Endothelial cell of umbilical vein (primary cell): ENCODE results near the gene RYR3. TPM values are rescaled to one million over a fixed set of nuclear protein-coding genes. Genes with fewer than 3 reads are reported as not detected.

Source experiments
- BruUV-seq: library from RNA; stranded (reverse); fragments of 400-500 nt; replicated peaks from 2 replicates; lab custom pipeline; 2021; lab: Mats Ljungman, UMichigan
- CTCF ChIA-PET: fragments of 300-600, 350-600 bp; sonication (Branson Sonifier 250); formaldehyde crosslinking; loops from one replicate; lab custom pipeline; 2021; ENCODE audit warnings: antibody characterized with exemption, inconsistent platforms; lab: Charles Lee
- POLR2A ChIA-PET: fragments of 300-600, 350-600 bp; sonication (Branson Sonifier 250); formaldehyde crosslinking; loops from one replicate; lab custom pipeline; 2021; ENCODE audit warnings: antibody characterized with exemption, inconsistent platforms; lab: Charles Lee
- DNase-seq: peaks from one replicate; pipeline ENCODE4 v3.0.0-alpha.2; 2011; ENCODE audit warnings: low read depth, low spot score
- FAIRE-seq: peaks from 2 replicates; lab custom pipeline; 2011; peaks lifted over from hg19 to GRCh38; lab: Jason Lieb, UNC
- H2AFZ ChIP-seq: 2 replicates; pipeline ENCODE4 v1.6.0; 2012; ENCODE audit warnings: low read depth, low read length, control low read depth, inconsistent platforms
- H3K27ac ChIP-seq: 2 replicates; pipeline ENCODE4 v1.5.1; 2011; ENCODE audit warnings: low read depth, mild to moderate bottlenecking, control low read depth, low read length, moderate library complexity; ENCODE audit not compliant: insufficient read depth
- H3K27me3 ChIP-seq, 2 experiments: 2 replicates each; pipeline versions ENCODE4 v1.6.0 to v1.6.1; 2011; ENCODE audit warnings: low read length in 2 of 2, mixed read lengths in 1 of 2; ENCODE audit not compliant: control insufficient read depth in 2 of 2, insufficient read depth in 2 of 2
- H3K36me3 ChIP-seq, 2 experiments: 2 replicates in 1 of 2; 3 replicates in 1 of 2; pipeline ENCODE4 v1.5.1; 2011; ENCODE audit warnings: low read length in 2 of 2, mild to moderate bottlenecking in 1 of 2, moderate library complexity in 1 of 2; ENCODE audit not compliant: control insufficient read depth in 2 of 2, insufficient read depth in 2 of 2; ENCODE audit errors: extremely low read depth in 1 of 2
- H3K4me1 ChIP-seq: 3 replicates; pipeline ENCODE4 v1.5.1; 2011; ENCODE audit warnings: mild to moderate bottlenecking, low read length; ENCODE audit not compliant: control insufficient read depth, insufficient read depth; ENCODE audit errors: extremely low read depth
- H3K4me2 ChIP-seq: 2 replicates; pipeline ENCODE4 v1.6.1; 2011; ENCODE audit warnings: low read length, control low read depth, mixed read lengths; ENCODE audit not compliant: insufficient read depth
- H3K4me3 ChIP-seq, 3 experiments: fragments of 200-600 bp in 1 of 3; sonication (generic), shearing (Covaris generic) in 1 of 3; replicated peaks in 1 of 3; 2 replicates each; pipeline ENCODE4 v1.5.1; 2011 to 2016; ENCODE audit warnings: control low read depth in 3 of 3, low read length in 3 of 3, mild to moderate bottlenecking in 2 of 3, inconsistent platforms in 1 of 3, low read depth in 1 of 3, moderate library complexity in 1 of 3; ENCODE audit not compliant: insufficient read depth in 1 of 3
- H3K79me2 ChIP-seq: 2 replicates; pipeline ENCODE4 v1.6.0; 2012; ENCODE audit warnings: low read length, inconsistent platforms; ENCODE audit not compliant: control insufficient read depth, insufficient read depth
- H3K9ac ChIP-seq: replicated peaks from 2 replicates; pipeline ENCODE3; 2011; ENCODE audit warnings: low read length, control low read depth; ENCODE audit not compliant: insufficient read depth; ENCODE audit errors: extremely low read depth
- H3K9me1 ChIP-seq: replicated peaks from 3 replicates; pipeline ENCODE4 v1.6.0; 2011; ENCODE audit warnings: mild to moderate bottlenecking, low read length; ENCODE audit not compliant: control insufficient read depth, insufficient read depth; ENCODE audit errors: extremely low read depth
- H3K9me3 ChIP-seq: replicated peaks from 2 replicates; pipeline ENCODE4 v1.5.1; 2012; ENCODE audit warnings: low read length, inconsistent platforms; ENCODE audit not compliant: control insufficient read depth, insufficient read depth
- H4K20me1 ChIP-seq: replicated peaks from 2 replicates; pipeline ENCODE3; 2011; ENCODE audit warnings: mild to moderate bottlenecking, low read length; ENCODE audit not compliant: control insufficient read depth, insufficient read depth; ENCODE audit errors: extremely low read depth
- EZH2 ChIP-seq: IDR thresholded peaks from 2 replicates; pipeline ENCODE4 v1.6.1; 2012; ENCODE audit warnings: borderline replicate concordance, low read depth, mild to moderate bottlenecking, moderate library complexity, low read length, inconsistent platforms; ENCODE audit not compliant: severe bottlenecking
- FOS ChIP-seq: IDR thresholded peaks from 2 replicates; pipeline ENCODE4 v1.6.1; 2011; ENCODE audit warnings: mild to moderate bottlenecking, low read length, moderate library complexity, borderline replicate concordance; ENCODE audit not compliant: insufficient read depth
- GATA2 ChIP-seq: IDR thresholded peaks from 2 replicates; pipeline ENCODE4 v1.7.0; 2011; ENCODE audit warnings: low read depth, mild to moderate bottlenecking, moderate library complexity, mixed read lengths, low read length; ENCODE audit not compliant: insufficient read length, insufficient read depth
- JUN ChIP-seq: IDR thresholded peaks from 2 replicates; pipeline ENCODE4 v1.6.1; 2011; ENCODE audit warnings: borderline replicate concordance, low read depth; ENCODE audit not compliant: insufficient read length, insufficient read depth
- MAX ChIP-seq: IDR thresholded peaks from 2 replicates; pipeline ENCODE4 v1.6.1; 2011; ENCODE audit not compliant: insufficient read depth, insufficient read length
- MYC ChIP-seq: IDR thresholded peaks from one replicate; pipeline ENCODE4 v1.6.1; 2011; ENCODE audit warnings: mild to moderate bottlenecking, low read depth, low read length
- POLR2A ChIP-seq: IDR thresholded peaks from 2 replicates; pipeline ENCODE4 v1.6.1; 2012; ENCODE audit warnings: low read depth, mild to moderate bottlenecking, control low read depth, low read length
- POLR2AphosphoS5 ChIP-seq: IDR thresholded peaks from 2 replicates; pipeline ENCODE4 v1.6.1; 2012; ENCODE audit warnings: low read depth, mild to moderate bottlenecking, control low read depth, low read length, moderate library complexity; ENCODE audit not compliant: insufficient read depth
- dilution Hi-C: fragments of 300-500 bp; cut with MboI; formaldehyde crosslinking; loops from one replicate; pipeline ENCODE4 v1.15.0; 2019; ENCODE audit warnings: low sequenced_read_pairs; ENCODE audit not compliant: extremely low pct_ligation_motif_present
- intact Hi-C: fragments of 100-400 bp; cut with micrococcal nuclease; formaldehyde crosslinking; loops from one replicate; pipeline ENCODE4 v1.10.0; 2022
- polyA plus RNA-seq, 4 experiments: library from polyadenylated mRNA; depleted of rRNA in 3 of 4; stranded (reverse) in 3 of 4; unstranded in 1 of 4; fragments of >200 nt; gene quantifications; 2 replicates each; pipeline versions ENCODE4 v1.2.1 to v1.2.3, GENCODE V29; 2011 to 2012; ENCODE audit warnings: missing spikeins in 1 of 4
- total RNA-seq: library from RNA; stranded (reverse); gene quantifications from 2 replicates; pipeline ENCODE4 v1.2.3, GENCODE V29; 2021
- TF ChIP-seq, protein P1 (sequence below), 2 donors: IDR thresholded peaks; 1 replicate in 1 of 2; 2 replicates in 1 of 2; pipeline ENCODE4 v1.5.1; 2011; ENCODE audit warnings: low read length in 2 of 2, mild to moderate bottlenecking in 2 of 2, moderate library complexity in 2 of 2, control low read depth in 1 of 2, inconsistent platforms in 1 of 2, low read depth in 1 of 2; ENCODE audit not compliant: insufficient read depth in 1 of 2; ENCODE audit errors: extremely low read depth in 1 of 2

The RYR3 gene
- total and polyA plus RNA-seq, 2 donors (not counting 3 experiments of a cell fraction or from before 2014, with no cell fraction given), result not detected

DNA sequence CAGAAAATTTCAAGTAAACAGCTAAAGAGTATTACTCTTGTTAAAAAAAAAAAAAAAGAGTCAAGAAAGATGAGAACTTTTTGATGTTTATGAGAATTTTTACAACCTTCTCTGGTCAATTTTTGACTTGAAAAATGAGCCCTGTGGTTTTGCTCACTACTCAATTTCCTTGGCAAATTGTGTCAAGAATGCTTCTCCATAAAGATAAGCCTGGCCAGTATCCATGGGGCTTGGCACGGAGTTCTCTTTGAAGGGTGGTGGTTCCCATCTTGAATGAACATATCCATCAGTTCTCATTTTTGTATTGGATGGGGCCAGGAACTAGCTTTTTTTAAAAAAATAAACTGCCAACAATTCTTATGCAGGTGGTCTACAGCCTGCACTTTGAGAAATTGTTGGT, 179.9 kb downstream of the RYR3 start:
- TF ChIP-seq, protein P1, sequence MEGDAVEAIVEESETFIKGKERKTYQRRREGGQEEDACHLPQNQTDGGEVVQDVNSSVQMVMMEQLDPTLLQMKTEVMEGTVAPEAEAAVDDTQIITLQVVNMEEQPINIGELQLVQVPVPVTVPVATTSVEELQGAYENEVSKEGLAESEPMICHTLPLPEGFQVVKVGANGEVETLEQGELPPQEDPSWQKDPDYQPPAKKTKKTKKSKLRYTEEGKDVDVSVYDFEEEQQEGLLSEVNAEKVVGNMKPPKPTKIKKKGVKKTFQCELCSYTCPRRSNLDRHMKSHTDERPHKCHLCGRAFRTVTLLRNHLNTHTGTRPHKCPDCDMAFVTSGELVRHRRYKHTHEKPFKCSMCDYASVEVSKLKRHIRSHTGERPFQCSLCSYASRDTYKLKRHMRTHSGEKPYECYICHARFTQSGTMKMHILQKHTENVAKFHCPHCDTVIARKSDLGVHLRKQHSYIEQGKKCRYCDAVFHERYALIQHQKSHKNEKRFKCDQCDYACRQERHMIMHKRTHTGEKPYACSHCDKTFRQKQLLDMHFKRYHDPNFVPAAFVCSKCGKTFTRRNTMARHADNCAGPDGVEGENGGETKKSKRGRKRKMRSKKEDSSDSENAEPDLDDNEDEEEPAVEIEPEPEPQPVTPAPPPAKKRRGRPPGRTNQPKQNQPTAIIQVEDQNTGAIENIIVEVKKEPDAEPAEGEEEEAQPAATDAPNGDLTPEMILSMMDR (IDR thresholded peaks at IDR 0.05; ENCODE audit: extremely low read depth in 1 of 2, insufficient read depth in 1 of 2, low read depth in 1 of 2, low read length in 2 of 2), result no peak
- TF ChIP-seq JUN (no peak), POLR2AphosphoS5 (no peak), POLR2A (no peak), MYC (no peak), EZH2 (no peak), FOS (no peak), MAX (no peak), GATA2 (no peak)
- Histone ChIP-seq H4K20me1 (no peaks in the 10 kb centered on the region), H3K4me1 (no peaks in the 10 kb centered on the region), H3K4me2 (no peak overlapping the region), H3K9ac (no peak overlapping the region), H3K9me3 (no peaks in the 10 kb centered on the region), H3K27ac (no peak overlapping the region), H3K27me3 (no peaks in the 10 kb centered on the region), H2AFZ (no peak overlapping the region), H3K36me3 (no peaks in the 10 kb centered on the region), H3K79me2 (no peaks in the 10 kb centered on the region), H3K4me3 (no peak overlapping the region), H3K9me1 (no peaks in the 10 kb centered on the region)
- FAIRE-seq (no peak), DNase-seq (no peak)
- dilution Hi-C loops (no loop called here), intact Hi-C loops (no loop called here)
- BruUV-seq, result no TSS peak
- POLR2A ChIA-PET, result no interaction called here
- CTCF ChIA-PET, result interaction anchor here (0.7 to 0.8 kb wide), 3 partner anchors 22 to 72 kb away, joined by 3 read pairs; no protein-coding TSS in a partner anchor
